ENCODE data around the gene JMJD1C.

DNA sequence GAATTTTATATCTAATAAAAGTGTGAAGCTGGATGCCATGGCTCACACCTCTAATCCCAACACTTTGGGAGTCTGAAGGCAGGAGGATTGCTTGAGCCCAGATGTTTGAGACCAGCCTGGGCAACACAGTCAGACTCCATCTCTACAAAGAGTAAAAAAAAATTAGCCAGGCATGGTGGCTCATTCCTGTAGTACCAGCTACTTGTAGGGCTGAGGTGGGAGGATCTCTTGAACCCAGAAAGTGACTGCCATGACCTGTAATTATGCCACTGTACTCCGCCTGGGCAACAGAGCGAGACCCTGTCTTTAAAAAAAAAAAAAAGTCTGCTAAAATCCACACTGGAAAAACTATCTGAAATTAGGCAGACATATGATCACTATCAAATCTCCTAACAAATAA is 7.6 kb downstream of the JMJD1C start:
- TF ChIP-seq ZNF274 (IDR thresholded peaks at IDR 0.05; ENCODE audit: low read depth, low read length) = no peak
- TF ChIP-seq SUZ12 (IDR thresholded peaks at IDR 0.05; ENCODE audit: extremely low read depth, insufficient read depth, insufficient read length) = no peak
- no peak for TF ChIP-seq YY1 (IDR thresholded peaks at IDR 0.05; ENCODE audit: insufficient read depth, insufficient read length)

Measured in NT2/D1 (cell line).